AG08396 (cell line): ENCODE measurements around the gene MPEG1.

Experiments
- DNase-seq: peaks from one replicate; pipeline ENCODE4 v3.0.0; 2012; ENCODE audit warnings: low spot score, mixed read lengths

Gene MPEG1

GRCh38 chr11:59187035-59187434 is 25.7 kb downstream of the MPEG1 start:
- no peak for DNase-seq

- DNase-seq, result peak; percentile 50
Observed at GRCh38 chr11:59186130-59186594, 26.6 kb downstream of the MPEG1 start.

- no peak for DNase-seq
Observed at GRCh38 chr11:59185386-59185945, 27.3 kb downstream of the MPEG1 start.

- no peak for DNase-seq
Observed at GRCh38 chr11:59184691-59185339, 27.9 kb downstream of the MPEG1 start.

GRCh38 chr11:59183771-59184170 is 29.0 kb downstream of the MPEG1 start:
- DNase-seq, result no peak

- no peak for DNase-seq
Observed at GRCh38 chr11:59182457-59183151, 30.1 kb downstream of the MPEG1 start.

- no peak for DNase-seq
Observed at GRCh38 chr11:59181746-59182456, 30.8 kb downstream of the MPEG1 start.

GRCh38 chr11:59180907-59181306 is 31.8 kb downstream of the MPEG1 start:
- DNase-seq, result no peak

GRCh38 chr11:59180168-59180776 is 32.5 kb downstream of the MPEG1 start:
- DNase-seq, result no peak

- no peak for DNase-seq
Observed at GRCh38 chr11:59179121-59179520, 33.6 kb downstream of the MPEG1 start.

GRCh38 chr11:59178402-59178801 is 34.3 kb downstream of the MPEG1 start:
- DNase-seq, result no peak

GRCh38 chr11:59176330-59176729 is 36.4 kb downstream of the MPEG1 start:
- no peak for DNase-seq

- DNase-seq, result no peak
Observed at GRCh38 chr11:59175091-59175501, 37.6 kb downstream of the MPEG1 start.

GRCh38 chr11:59174664-59175033 is 38.1 kb downstream of the MPEG1 start:
- DNase-seq, result no peak

- DNase-seq, result no peak
Observed at GRCh38 chr11:59173964-59174663, 38.6 kb downstream of the MPEG1 start.

- DNase-seq, result no peak
Observed at GRCh38 chr11:59173080-59173963, 39.4 kb downstream of the MPEG1 start.

- peak; percentile 47 for DNase-seq
Observed at GRCh38 chr11:59172345-59173079, 40.2 kb downstream of the MPEG1 start.

GRCh38 chr11:59171508-59172322 is 41.0 kb downstream of the MPEG1 start, which contains the start of gene DTX4:
TSS of gene DTX4 (plus strand) at chr11:59172132. CDS start at chr11:59172596, 464 bp downstream.
- DNase-seq, result peak; percentile 89

- no peak for DNase-seq
Observed at GRCh38 chr11:59164028-59164427, 48.7 kb downstream of the MPEG1 start.
